ENCODE results near the gene ZFYVE9.
"Not testable (repeated sequence)": the region's sequence is repeated elsewhere in the genome, so short reads cannot be mapped to it uniquely, and the experiment has no call there.

ZFYVE9 gene

GRCh38 chr1:52152572-52152971 lies 10.7 kb downstream of the ZFYVE9 start:
- no peak for DNase-seq

GRCh38 chr1:52153010-52153409 lies 11.1 kb downstream of the ZFYVE9 start:
- DNase-seq: no peak

DNA sequence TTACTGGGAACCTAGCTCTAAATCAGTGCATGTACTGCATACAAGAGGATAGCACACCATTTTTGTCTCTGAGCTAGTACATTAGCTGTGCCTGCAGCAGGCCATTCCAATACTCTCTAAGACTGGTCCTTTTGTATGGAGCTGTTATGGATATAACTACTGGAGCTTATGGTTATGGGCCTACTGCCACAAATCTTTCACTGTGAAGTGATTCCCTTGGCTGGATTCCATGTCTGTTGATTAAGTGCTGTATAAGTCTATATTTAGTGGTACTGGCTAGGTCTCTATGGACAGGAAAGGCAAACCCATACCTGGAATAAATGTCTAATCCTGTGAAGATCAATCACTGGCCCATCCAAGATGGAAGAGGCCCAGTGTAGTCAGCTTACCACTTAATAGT lies 12.0 kb downstream of the ZFYVE9 start:
- no peak for DNase-seq

- no peak for DNase-seq
Observed at GRCh38 chr1:52156460-52156859, 14.6 kb downstream of the ZFYVE9 start.

DNA sequence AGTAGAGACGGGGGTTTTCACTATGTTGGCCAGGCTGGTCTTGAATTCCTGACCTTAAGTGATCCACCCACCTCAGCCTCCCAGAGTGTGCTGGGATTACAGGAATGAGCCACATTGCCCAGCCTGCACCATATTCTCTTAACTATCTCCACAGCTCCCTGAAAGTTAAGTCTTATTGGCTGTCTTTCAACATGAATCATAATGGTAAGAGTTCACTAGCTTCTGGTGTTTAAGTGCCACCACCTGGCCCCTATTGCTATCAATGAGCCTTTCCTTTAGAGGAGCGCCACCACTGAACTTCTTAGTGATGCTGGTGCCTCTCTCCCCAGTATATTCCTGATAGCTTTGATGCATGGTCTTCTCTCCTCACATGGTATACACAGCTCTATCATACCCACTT lies 15.7 kb downstream of the ZFYVE9 start:
- DNase-seq: no peak

DNA sequence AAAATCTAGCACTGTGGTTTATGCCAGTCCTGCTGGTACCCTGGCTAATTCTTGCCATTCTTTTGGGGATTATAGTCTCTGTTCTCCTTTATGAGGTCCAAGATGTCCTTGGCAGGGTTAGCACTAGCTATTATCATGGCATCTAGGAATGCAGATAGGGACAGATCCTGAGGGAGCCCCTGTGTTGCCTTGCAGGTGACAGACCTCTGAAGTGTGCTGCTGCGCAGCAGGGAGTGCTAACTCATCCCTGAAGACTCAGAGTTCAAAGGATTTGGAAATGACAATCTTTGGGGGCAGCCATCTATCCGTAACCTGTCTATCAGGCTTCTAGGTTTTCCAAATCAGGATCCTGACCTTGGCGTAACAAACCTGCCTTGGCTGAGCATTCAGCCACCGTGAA lies 16.3 kb downstream of the ZFYVE9 start:
- DNase-seq: no peak

GRCh38 chr1:52159033-52159789 lies 17.3 kb downstream of the ZFYVE9 start:
- DNase-seq: no peak

DNA sequence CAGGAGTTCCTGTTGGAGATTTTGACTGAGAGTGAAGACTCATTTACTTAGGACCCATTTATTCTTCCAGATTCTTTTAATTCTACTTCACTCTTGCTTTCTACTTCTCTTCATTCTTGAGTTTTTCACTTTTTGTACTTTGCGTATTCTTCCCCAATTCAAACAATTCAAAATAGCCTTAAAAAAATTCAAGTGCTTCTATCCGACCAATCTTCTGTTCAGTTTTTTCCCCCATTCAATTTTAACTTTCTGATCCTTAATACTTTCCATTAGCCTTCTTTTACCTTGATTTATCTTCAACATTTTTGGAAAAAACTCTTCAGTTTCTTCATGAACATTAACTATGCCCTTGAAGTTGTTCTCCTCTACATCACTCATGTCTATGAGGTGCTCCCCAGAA lies 21.1 kb downstream of the ZFYVE9 start:
- DNase-seq: no peak

DNA sequence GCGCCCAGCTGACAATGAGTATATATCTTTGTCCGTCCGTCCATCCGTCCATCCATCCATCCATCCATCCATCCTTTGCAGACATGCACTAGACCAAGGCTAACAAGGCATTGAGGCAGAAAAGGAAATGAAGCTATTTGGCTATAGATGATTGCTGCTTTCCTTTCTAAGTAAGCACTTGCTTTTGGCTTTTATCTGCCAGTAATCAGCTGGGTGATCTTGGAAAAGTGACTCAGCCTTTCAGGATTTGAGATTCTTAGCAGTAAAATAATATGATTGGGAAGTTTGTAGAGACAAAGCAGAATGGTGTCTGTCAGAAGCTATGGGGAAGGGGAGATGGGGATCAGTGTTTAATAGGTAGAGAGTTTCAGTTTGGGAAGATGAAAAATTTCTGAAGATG lies 22.7 kb downstream of the ZFYVE9 start:
- DNase-seq: no peak

DNA sequence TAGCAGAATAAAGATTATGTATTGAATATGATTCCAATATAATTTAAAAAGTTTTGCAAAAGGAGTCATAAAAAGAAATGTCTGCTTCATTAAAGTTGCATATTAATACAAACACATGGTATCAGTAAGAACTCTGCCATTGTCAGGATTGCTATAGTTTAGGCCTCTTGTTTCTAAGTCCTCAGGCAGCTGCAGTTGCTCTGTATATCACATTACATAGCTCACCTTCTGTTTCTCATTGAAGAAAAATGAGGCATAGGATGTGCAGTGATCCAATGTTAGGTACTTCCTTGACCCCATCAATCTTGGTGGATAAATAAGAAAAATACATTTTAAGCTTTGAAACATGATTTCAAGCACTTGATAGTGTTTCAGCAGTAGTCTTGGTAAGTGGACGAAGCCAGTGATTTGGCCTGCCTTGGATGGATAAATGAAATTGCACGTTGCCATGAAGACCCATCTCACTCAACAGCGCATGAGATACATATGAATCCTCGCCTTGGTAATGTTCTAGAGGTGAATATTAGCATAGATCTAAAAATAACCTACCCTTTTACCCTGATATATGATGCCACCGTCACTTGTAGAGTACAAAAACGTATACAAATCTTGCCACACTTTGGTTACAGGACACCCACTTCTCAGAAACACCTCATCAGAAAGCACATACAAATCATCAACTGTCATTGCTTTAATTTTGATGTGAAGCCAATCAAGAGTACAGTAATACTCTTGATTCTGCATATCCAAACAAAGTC lies 25.3 kb downstream of the ZFYVE9 start:
- no peak for DNase-seq

GRCh38 chr1:52168373-52169080 lies 26.6 kb downstream of the ZFYVE9 start:
- no peak for DNase-seq

DNA sequence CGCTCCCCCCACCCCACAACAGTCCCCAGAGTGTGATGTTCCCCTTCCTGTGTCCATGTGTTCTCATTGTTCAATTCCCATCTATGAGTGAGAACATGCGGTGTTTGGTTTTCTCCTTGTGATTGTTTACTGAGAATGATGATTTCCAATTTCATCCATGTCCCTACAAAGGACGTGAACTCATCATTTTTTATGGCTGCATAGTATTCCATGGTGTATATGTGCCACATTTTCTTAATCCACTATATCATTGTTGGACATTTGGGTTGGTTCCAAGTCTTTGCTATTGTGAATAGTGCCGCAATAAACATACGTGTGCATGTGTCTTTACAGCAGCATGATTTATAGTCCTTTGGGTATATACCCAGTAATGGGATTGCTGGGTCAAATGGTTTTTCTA lies 29.3 kb downstream of the ZFYVE9 start:
- DNase-seq: not testable (repeated sequence)

DNA sequence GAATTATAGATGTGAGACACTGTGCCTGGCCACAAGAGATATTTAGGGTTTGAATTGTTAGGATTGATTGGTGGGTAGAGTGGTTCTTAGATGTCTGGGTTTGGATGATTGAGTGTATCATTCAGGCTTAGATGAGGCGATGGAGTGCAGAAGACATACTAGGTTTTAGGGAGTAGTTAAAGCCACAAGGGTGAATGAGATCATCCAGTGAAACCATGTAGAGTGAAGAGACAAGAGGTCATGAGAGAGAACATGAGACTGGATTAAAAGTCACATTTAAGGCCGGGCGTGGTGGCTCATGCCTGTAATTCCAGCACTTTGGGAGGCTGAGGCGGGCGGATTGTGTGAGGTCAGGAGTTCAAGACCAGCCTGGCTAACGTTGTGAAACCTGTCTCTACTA lies 37.2 kb downstream of the ZFYVE9 start:
- DNase-seq: no peak

GRCh38 chr1:52180176-52180575 lies 38.3 kb downstream of the ZFYVE9 start:
- no peak for DNase-seq

GRCh38 chr1:52181759-52182158 lies 39.9 kb downstream of the ZFYVE9 start:
- not testable (repeated sequence) for DNase-seq

DNA sequence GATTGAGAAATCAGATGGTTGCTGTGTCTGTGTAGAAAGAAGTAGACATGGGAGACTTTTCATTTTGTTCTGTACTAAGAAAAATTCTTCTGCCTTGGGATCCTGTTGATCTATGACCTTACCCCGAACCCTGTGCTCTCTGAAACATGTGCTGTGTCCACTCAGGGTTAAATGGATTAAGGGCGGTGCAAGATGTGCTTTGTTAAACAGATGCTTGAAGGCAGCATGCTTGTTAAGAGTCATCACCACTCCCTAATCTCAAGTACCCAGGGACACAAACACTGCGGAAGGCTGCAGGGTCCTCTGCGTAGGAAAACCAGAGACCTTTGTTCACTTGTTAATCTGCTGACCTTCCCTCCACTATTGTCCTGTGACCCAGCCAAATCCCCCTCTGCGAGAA lies 40.4 kb downstream of the ZFYVE9 start:
- not testable (repeated sequence) for DNase-seq

- no peak for DNase-seq
Observed at GRCh38 chr1:52182874-52183400, 41.0 kb downstream of the ZFYVE9 start.

- DNase-seq: no peak
Observed at GRCh38 chr1:52186449-52186848, 44.6 kb downstream of the ZFYVE9 start.

DNA sequence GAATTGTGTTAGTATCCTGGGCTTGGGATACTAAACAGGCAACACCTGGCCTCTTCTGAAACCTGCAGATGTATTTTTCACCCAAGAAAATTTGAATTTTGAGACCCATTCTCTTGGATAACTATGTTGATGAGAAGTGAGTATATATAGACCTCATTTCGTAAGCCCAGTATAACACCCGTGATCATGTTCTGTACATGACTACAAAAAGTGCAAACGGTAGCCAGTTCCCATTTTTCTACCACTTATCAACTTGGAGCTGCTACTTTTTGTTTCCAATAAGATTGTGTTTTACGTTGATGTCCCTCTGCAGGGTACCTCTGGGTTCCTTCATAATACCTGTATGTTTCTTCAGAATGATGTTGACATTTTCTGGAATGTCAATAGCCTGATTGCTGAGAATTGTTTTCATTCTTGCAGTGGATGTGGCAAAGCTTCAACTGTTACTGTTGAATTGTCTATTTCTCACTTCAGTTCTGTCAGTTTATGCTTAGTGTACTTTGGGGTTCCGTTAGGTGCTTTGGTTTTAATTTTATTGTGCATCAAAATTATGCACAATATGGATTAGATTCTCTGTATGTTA lies 48.1 kb downstream of the ZFYVE9 start:
- DNase-seq: no peak

- DNase-seq: peak; percentile 56
Observed at GRCh38 chr1:52190500-52191252, 48.8 kb downstream of the ZFYVE9 start.

DNA sequence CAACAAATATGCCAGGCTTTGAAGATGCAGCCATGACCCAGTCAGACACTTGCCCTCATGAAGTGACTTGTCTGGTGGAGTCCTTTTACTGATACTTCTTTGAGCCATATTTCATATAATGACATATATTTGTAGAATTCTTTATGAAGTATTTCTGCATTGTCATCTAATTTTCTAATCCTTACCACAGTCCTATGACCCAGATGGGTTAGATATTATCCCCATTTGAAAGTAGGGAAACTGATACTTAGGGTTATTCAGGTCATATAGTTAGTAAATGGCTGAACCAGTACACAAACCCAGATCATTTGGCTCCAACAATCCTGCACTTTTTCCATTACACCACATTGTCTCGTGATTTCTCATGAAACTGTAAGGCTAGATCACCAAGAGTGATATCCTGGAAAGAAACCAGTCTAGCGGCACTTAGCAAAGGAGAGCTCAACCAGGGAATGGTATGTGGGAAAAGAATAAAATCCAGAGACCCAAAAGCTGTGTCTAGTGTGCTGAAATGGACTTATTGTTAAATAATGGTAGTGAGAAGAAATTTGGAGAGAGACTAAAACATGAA lies 49.6 kb downstream of the ZFYVE9 start:
- DNase-seq: no peak

GRCh38 chr1:52192024-52192423 lies 50.1 kb downstream of the ZFYVE9 start:
- DNase-seq: no peak

Measured in NCI-H82 (cell line).